Activated naive CD8-positive, alpha-beta T cell treated with anti-CD3 and anti-CD28 coated beads, Interleukin-2, amount 50 U/mL, for 24 hours (primary cell): ENCODE results near the gene POLR2C.

Experiments
- ATAC-seq: fragments of 150-1000 bp; cut with Tn5 transposase; one replicate; pipeline ENCODE4 v1.10.0; 2021
- DNase-seq: peaks from one replicate; pipeline ENCODE4 v3.0.0; 2021
- H3K27ac Mint-ChIP-seq: one replicate; pipeline ENCODE4 v1.8.0; 2021; ENCODE audit warnings: mild to moderate bottlenecking, mixed read lengths
- H3K27me3 Mint-ChIP-seq: one replicate; pipeline ENCODE4 v1.8.0; 2021; ENCODE audit warnings: mixed read lengths
- H3K36me3 Mint-ChIP-seq: one replicate; pipeline ENCODE4 v1.8.0; 2021; ENCODE audit warnings: low read depth, mixed read lengths
- H3K4me1 Mint-ChIP-seq: one replicate; pipeline ENCODE4 v1.8.0; 2021; ENCODE audit warnings: mixed read lengths
- H3K4me3 Mint-ChIP-seq: one replicate; pipeline ENCODE4 v1.8.0; 2021; ENCODE audit warnings: mild to moderate bottlenecking, moderate library complexity, mixed read lengths
- H3K9me3 Mint-ChIP-seq: one replicate; pipeline ENCODE4 v1.8.0; 2021; ENCODE audit warnings: mixed read lengths

The POLR2C gene

DNA sequence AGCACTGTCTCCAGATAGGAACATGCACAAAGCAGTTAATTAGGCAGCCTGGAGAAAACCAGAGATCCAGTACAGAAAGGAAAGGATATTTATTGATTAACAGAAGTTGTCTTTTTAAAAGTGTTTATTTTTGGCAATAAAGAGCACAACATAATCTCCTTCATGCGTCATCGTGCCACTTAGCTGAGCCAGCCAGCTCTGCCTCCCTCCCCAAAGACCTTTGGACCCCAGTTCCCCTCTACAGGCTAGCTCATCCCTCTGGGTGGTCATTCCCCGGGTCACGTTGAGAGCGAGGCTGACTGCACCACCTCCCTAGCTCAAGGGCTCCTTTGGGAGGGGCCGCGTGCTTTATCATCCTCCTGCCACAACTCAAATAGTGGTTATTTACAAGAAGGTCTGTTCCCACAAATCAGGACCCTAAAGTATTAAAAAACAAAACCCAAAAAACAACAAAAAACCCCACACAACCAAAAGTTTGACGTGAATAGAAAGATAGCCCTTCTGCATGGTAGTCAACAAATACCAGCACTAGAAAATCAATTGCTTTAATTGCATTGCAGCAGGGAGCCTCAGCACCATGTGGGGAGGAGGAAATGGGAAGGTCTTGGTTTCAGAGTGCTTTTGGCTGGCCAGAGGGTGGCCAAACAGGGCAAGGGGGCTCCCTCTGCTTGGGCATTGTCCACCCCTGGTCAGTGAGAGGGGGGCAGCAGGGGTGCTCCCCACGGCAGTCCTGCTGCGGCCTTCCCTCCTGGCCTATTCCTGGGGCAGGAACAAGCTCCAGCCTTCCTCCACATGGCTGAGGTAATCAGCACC, 9.6 kb downstream of the POLR2C start:
- H3K9me3 Mint-ChIP-seq, result no peaks in the 10 kb centered on the region
- DNase-seq (no peak), ATAC-seq (no peak)
- H3K27ac Mint-ChIP-seq, result peak overlapping the region; percentile 32
- H3K36me3 Mint-ChIP-seq, result peaks cover 24% of the 10 kb centered on the region
- H3K27me3 Mint-ChIP-seq, result no peaks in the 10 kb centered on the region
- H3K4me1 Mint-ChIP-seq, result peaks cover 11% of the 10 kb centered on the region
- H3K4me3 Mint-ChIP-seq, result no peak overlapping the region

DNA sequence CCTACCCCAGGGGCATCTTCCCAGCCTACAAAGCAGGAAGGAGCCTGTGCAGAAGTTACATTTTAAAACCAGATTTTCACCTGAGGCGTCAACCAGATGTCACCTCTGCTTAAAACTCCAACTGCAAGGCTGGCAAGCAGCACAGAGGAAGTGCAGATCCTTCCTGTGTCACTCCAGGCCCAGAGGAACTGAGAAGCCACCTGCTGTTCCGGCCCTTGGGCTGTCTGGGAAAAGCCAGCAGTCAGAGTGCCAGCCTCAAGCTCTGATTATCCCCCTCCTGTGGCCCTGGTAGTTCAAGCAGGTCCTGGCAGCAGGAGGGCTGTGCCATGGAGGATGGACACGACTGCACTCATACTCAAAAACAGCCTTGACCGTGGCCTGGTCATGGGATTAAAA, 10.2 kb downstream of the POLR2C start:
- Mint-ChIP-seq H3K4me3 (no peak overlapping the region), H3K9me3 (no peaks in the 10 kb centered on the region), H3K27me3 (no peaks in the 10 kb centered on the region), H3K36me3 (peaks cover 24% of the 10 kb centered on the region), H3K4me1 (peaks cover 11% of the 10 kb centered on the region), H3K27ac (no peak overlapping the region)
- ATAC-seq (no peak), DNase-seq (no peak)

GRCh38 chr16:57473176-57473840, 10.8 kb downstream of the POLR2C start:
- Mint-ChIP-seq H3K9me3 (no peaks in the 10 kb centered on the region), H3K36me3 (peaks cover 20% of the 10 kb centered on the region), H3K27me3 (no peaks in the 10 kb centered on the region), H3K4me3 (no peak overlapping the region), H3K27ac (no peak overlapping the region), H3K4me1 (peaks cover 11% of the 10 kb centered on the region)
- DNase-seq, result no peak
- ATAC-seq, result no peak

GRCh38 chr16:57473906-57474305, 11.4 kb downstream of the POLR2C start:
- H3K4me3 Mint-ChIP-seq, result no peak overlapping the region
- H3K27me3 Mint-ChIP-seq, result no peaks in the 10 kb centered on the region
- H3K36me3 Mint-ChIP-seq, result peaks cover 15% of the 10 kb centered on the region
- H3K27ac Mint-ChIP-seq, result no peak overlapping the region
- DNase-seq (no peak), ATAC-seq (no peak)
- peaks cover 15% of the 10 kb centered on the region for H3K4me1 Mint-ChIP-seq
- H3K9me3 Mint-ChIP-seq, result no peaks in the 10 kb centered on the region

- Mint-ChIP-seq H3K27me3 (no peaks in the 10 kb centered on the region), H3K36me3 (peaks cover 9% of the 10 kb centered on the region), H3K4me1 (peaks cover 16% of the 10 kb centered on the region), H3K4me3 (no peak overlapping the region), H3K27ac (no peak overlapping the region), H3K9me3 (no peaks in the 10 kb centered on the region)
- no peak for DNase-seq
- ATAC-seq, result no peak
These were observed 12.5 kb downstream of the POLR2C start for GRCh38 chr16:57474671-57475661.

- peak; percentile 92 for ATAC-seq
- Mint-ChIP-seq H3K4me1 (peaks cover 16% of the 10 kb centered on the region), H3K9me3 (no peaks in the 10 kb centered on the region), H3K4me3 (no peak overlapping the region), H3K27me3 (no peaks in the 10 kb centered on the region), H3K27ac (no peak overlapping the region), H3K36me3 (peaks cover 5% of the 10 kb centered on the region)
- peak; percentile 71 for DNase-seq
These were observed 13.3 kb downstream of the POLR2C start for GRCh38 chr16:57475711-57476339.

- Mint-ChIP-seq H3K27ac (no peak overlapping the region), H3K4me3 (no peak overlapping the region), H3K27me3 (no peaks in the 10 kb centered on the region), H3K9me3 (no peaks in the 10 kb centered on the region), H3K4me1 (peaks cover 16% of the 10 kb centered on the region), H3K36me3 (peaks cover 4% of the 10 kb centered on the region)
- DNase-seq (no peak), ATAC-seq (no peak)
These were observed 14.3 kb downstream of the POLR2C start for GRCh38 chr16:57476546-57477410.

GRCh38 chr16:57477531-57478202, 15.2 kb downstream of the POLR2C start:
- no peaks in the 10 kb centered on the region for H3K9me3 Mint-ChIP-seq
- H3K27me3 Mint-ChIP-seq, result no peaks in the 10 kb centered on the region
- DNase-seq, result no peak
- H3K4me3 Mint-ChIP-seq, result no peak overlapping the region
- no peaks in the 10 kb centered on the region for H3K36me3 Mint-ChIP-seq
- H3K4me1 Mint-ChIP-seq, result peaks cover 16% of the 10 kb centered on the region
- no peak overlapping the region for H3K27ac Mint-ChIP-seq
- no peak for ATAC-seq

- Mint-ChIP-seq H3K9me3 (no peaks in the 10 kb centered on the region), H3K4me1 (peaks cover 16% of the 10 kb centered on the region), H3K27me3 (no peaks in the 10 kb centered on the region), H3K36me3 (no peaks in the 10 kb centered on the region), H3K27ac (peak overlapping the region; percentile 47), H3K4me3 (no peak overlapping the region)
- ATAC-seq, result no peak
- no peak for DNase-seq
These were observed 16.1 kb downstream of the POLR2C start for GRCh38 chr16:57478396-57479204.

DNA sequence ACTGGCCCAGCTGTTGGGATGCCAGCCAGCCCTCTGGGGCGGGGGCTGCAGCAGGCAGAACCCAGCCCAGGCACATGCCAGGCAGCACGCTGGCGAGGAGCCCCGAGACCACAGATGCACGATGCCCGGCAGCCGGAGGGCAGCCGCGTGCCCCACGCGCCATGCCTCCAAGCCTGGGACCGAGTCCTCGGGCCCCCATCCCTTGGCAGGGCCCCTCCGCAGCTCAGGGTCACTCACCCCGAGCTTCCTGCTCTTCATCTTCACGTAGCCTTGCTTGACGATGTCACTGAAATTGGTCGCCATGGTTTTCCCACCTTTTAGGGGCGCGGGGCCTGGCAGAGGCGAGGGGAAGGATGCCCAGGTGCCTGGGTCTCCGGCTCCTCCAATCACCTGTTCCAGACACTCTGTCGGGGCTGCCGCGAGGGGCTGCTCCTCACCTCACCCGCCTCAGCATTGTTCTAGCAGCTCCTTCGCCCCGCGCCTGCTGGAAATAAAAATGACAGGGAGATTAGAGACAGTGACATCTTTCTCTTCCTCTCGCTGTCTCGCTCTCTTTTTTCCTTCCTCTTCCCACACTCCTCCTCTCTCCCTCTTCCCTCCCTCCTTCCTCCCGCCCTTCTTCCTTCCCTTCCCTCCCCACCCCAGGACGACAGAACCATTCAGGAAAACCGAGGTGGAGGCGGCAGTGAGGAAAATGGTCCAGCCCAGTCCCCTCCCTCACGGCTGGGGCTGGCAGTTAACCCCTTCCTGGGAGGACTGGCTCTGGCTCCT, 16.9 kb downstream of the POLR2C start:
- no peak overlapping the region for H3K27ac Mint-ChIP-seq
- ATAC-seq, result no peak
- H3K4me1 Mint-ChIP-seq, result peaks cover 16% of the 10 kb centered on the region
- H3K4me3 Mint-ChIP-seq, result no peak overlapping the region
- no peaks in the 10 kb centered on the region for H3K9me3 Mint-ChIP-seq
- no peak for DNase-seq
- no peaks in the 10 kb centered on the region for H3K36me3 Mint-ChIP-seq
- H3K27me3 Mint-ChIP-seq, result no peaks in the 10 kb centered on the region

DNA sequence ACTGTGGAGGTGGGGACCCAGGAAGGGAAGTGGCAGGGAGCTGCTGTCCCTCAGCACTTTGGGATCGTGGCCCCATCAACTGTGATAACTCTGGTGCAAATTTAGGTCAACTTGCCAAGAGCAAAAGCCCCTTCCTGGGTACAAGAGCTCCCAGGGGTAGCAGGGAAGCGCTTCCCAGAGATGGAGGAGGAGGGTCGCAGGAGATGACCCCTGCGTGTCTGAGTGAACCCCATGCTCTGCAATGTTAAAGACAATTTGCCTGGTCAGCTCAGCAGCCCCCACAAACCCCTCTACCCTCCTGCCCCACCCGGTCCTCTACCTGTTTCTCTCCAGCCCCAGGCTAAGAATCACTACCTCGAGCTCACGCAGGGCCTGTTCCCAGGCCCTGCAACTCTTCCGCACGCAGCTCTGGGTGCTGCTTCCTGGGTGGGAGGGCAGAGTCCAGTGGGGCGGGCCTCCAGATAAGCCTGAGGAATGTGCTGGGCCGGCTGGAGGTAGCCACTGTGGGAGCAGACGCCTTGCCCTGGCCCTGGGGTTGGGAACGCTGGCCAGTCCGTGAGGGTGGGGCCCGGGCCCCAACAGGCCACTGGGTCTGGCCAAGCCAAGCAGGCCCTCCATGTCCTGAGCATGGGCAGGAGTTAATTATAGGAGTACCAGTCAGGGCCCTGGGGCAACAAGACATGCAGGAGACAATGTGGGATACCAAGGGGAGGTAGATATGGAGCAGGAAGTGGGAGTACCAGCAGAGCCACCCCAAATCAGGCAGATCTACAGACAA, 17.7 kb downstream of the POLR2C start:
- no peaks in the 10 kb centered on the region for H3K27me3 Mint-ChIP-seq

More for the DNA sequence above, 17.7 kb downstream of the POLR2C start:
- no peak overlapping the region for H3K27ac Mint-ChIP-seq
- no peaks in the 10 kb centered on the region for H3K9me3 Mint-ChIP-seq
- peaks cover 18% of the 10 kb centered on the region for H3K4me1 Mint-ChIP-seq
- H3K36me3 Mint-ChIP-seq, result no peaks in the 10 kb centered on the region
- H3K4me3 Mint-ChIP-seq, result no peak overlapping the region
- no peak for ATAC-seq
- no peak for DNase-seq
